ENCODE data around the gene ADCYAP1. TPM values are rescaled to one million over a fixed set of nuclear protein-coding genes. Genes with fewer than 3 reads are reported as not detected.

The ADCYAP1 gene
- polyA plus RNA-seq, 1 of the 3 experiments (the other 2 are of a cell fraction), result not detected

DNA sequence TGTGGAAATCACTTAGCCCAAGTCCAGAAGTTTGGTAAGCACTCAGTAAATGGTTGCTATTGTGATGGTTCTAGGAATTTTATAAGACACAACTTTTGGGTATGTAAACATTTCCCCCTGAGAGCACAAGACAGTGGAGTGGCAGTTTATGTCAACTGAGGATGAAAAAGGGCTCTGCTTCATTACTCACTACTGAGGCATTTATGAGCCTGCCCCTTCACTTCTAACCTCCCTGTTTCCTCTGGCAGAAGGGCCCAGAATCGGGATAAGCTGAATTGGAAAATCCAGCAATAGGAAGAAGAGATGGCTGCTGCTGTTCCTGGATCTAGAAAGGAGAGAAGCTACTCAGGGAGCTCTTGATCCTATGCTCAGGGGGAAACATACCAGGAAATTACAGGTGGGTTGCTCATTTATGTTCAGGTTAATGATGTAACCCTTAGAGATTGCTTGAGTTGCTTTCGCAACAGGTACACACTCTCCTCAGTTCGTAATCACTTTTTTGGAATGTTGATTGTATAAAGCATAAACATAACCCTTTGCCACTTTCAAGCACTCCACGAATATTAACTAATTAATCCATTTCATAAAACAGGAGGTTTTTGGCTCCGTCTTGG lies 46.3 kb downstream of the ADCYAP1 start:
- H3K9me2 ChIP-seq, result no peaks in the 10 kb centered on the region
- no peaks in the 10 kb centered on the region for H3K27me3 ChIP-seq (ENCODE audit: insufficient read depth)
- H3F3A ChIP-seq (replicated peaks; ENCODE audit: insufficient read depth), result no peaks in the 10 kb centered on the region
- H3K4me1 ChIP-seq (ENCODE audit: control insufficient read depth in 1 of 2, insufficient read depth in 2 of 2, low read depth in 1 of 2, low read length in 1 of 2), result no peaks in the 10 kb centered on the region
- TF ChIP-seq RFX5 (IDR thresholded peaks at IDR 0.05; ENCODE audit: low read length) (no peak), RXRA (IDR thresholded peaks at IDR 0.05; ENCODE audit: borderline replicate concordance, low read depth) (no peak), JUND (IDR thresholded peaks at IDR 0.05) (no peak), TEAD4 (IDR thresholded peaks at IDR 0.05; ENCODE audit: borderline replicate concordance, insufficient read depth) (no peak), MEF2A (IDR thresholded peaks at IDR 0.05; ENCODE audit: borderline replicate concordance, low read depth) (no peak), EP300 (IDR thresholded peaks at IDR 0.05; ENCODE audit: borderline replicate concordance in 1 of 2, low read depth in 1 of 2, low read length in 1 of 2) (no peak), CHD2 (IDR thresholded peaks at IDR 0.05; ENCODE audit: low read length, partially characterized antibody) (no peak), NRF1 (IDR thresholded peaks at IDR 0.05; ENCODE audit: low read depth, low read length) (no peak), FOXJ3 (CRISPR knock-in tag; IDR thresholded peaks at IDR 0.05) (no peak), MXI1 (IDR thresholded peaks at IDR 0.05; ENCODE audit: low read depth, low read length) (no peak), NFIC (IDR thresholded peaks at IDR 0.05; ENCODE audit: borderline replicate concordance) (no peak), EZH2phosphoT487 (IDR thresholded peaks at IDR 0.05; ENCODE audit: borderline replicate concordance, low read depth) (no peak), GABPA (IDR thresholded peaks at IDR 0.05; ENCODE audit: low read depth) (no peak), FOSL2 (IDR thresholded peaks at IDR 0.05; ENCODE audit: borderline replicate concordance, low read depth) (no peak), TCF12 (IDR thresholded peaks at IDR 0.05) (no peak)
- TF ChIP-seq, protein P1, sequence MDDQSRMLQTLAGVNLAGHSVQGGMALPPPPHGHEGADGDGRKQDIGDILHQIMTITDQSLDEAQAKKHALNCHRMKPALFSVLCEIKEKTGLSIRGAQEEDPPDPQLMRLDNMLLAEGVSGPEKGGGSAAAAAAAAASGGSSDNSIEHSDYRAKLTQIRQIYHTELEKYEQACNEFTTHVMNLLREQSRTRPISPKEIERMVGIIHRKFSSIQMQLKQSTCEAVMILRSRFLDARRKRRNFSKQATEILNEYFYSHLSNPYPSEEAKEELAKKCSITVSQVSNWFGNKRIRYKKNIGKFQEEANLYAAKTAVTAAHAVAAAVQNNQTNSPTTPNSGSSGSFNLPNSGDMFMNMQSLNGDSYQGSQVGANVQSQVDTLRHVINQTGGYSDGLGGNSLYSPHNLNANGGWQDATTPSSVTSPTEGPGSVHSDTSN (IDR thresholded peaks at IDR 0.05), result no peak
- TF ChIP-seq, protein P2, sequence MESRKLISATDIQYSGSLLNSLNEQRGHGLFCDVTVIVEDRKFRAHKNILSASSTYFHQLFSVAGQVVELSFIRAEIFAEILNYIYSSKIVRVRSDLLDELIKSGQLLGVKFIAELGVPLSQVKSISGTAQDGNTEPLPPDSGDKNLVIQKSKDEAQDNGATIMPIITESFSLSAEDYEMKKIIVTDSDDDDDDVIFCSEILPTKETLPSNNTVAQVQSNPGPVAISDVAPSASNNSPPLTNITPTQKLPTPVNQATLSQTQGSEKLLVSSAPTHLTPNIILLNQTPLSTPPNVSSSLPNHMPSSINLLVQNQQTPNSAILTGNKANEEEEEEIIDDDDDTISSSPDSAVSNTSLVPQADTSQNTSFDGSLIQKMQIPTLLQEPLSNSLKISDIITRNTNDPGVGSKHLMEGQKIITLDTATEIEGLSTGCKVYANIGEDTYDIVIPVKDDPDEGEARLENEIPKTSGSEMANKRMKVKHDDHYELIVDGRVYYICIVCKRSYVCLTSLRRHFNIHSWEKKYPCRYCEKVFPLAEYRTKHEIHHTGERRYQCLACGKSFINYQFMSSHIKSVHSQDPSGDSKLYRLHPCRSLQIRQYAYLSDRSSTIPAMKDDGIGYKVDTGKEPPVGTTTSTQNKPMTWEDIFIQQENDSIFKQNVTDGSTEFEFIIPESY (IDR thresholded peaks at IDR 0.05; ENCODE audit: borderline replicate concordance, low read depth), result no peak
- TF ChIP-seq, protein P3, sequence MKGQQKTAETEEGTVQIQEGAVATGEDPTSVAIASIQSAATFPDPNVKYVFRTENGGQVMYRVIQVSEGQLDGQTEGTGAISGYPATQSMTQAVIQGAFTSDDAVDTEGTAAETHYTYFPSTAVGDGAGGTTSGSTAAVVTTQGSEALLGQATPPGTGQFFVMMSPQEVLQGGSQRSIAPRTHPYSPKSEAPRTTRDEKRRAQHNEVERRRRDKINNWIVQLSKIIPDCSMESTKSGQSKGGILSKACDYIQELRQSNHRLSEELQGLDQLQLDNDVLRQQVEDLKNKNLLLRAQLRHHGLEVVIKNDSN (IDR thresholded peaks at IDR 0.05; ENCODE audit: borderline replicate concordance, low read depth), result no peak
- TF ChIP-seq, protein P4, sequence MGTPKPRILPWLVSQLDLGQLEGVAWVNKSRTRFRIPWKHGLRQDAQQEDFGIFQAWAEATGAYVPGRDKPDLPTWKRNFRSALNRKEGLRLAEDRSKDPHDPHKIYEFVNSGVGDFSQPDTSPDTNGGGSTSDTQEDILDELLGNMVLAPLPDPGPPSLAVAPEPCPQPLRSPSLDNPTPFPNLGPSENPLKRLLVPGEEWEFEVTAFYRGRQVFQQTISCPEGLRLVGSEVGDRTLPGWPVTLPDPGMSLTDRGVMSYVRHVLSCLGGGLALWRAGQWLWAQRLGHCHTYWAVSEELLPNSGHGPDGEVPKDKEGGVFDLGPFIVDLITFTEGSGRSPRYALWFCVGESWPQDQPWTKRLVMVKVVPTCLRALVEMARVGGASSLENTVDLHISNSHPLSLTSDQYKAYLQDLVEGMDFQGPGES (IDR thresholded peaks at IDR 0.05; ENCODE audit: low read depth, low read length), result no peak
- TF ChIP-seq, protein P5, sequence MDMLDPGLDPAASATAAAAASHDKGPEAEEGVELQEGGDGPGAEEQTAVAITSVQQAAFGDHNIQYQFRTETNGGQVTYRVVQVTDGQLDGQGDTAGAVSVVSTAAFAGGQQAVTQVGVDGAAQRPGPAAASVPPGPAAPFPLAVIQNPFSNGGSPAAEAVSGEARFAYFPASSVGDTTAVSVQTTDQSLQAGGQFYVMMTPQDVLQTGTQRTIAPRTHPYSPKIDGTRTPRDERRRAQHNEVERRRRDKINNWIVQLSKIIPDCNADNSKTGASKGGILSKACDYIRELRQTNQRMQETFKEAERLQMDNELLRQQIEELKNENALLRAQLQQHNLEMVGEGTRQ (IDR thresholded peaks at IDR 0.05; ENCODE audit: borderline replicate concordance, low read depth, low read length), result no peak
- no peak overlapping the region for H3K9ac ChIP-seq
- ChIA-PET CTCF (interaction anchor here (2.4 kb wide), 1 partner anchor 11 kb away, joined by 10 read pairs; no protein-coding TSS in a partner anchor), POLR2A (no interaction called here)
- H3K27ac ChIP-seq (ENCODE audit: low read depth in 2 of 2, low read length in 1 of 2), result no peak overlapping the region
- no peak overlapping the region for H3K4me2 ChIP-seq
- no peak overlapping the region for H2AFZ ChIP-seq (ENCODE audit: low read depth)
- no peaks in the 10 kb centered on the region for H3K79me2 ChIP-seq (ENCODE audit: insufficient read depth)
- H3K4me3 ChIP-seq (ENCODE audit: low read depth in 2 of 2, low read length in 1 of 2), result no peak overlapping the region
- H3K36me3 ChIP-seq (replicated peaks in 1 of 2; ENCODE audit: control insufficient read depth in 1 of 2, insufficient read depth in 2 of 2, low read length in 1 of 2), result no peaks in the 10 kb centered on the region
- no peak for DNase-seq
- no peaks in the 10 kb centered on the region for H3K9me3 ChIP-seq
- H4K20me1 ChIP-seq (ENCODE audit: insufficient read depth), result no peaks in the 10 kb centered on the region
- 2% methylated on average over 5 of the region's 5 CpGs for WGBS (ENCODE audit: low lambda C conversion rate)

All from SK-N-SH (cell line).